Activated CD4-positive, alpha-beta T cell treated with anti-CD3 and anti-CD28 coated beads for 4 hours (primary cell): ENCODE measurements around the gene CASP4.
"Not testable (repeated sequence)": the region's sequence is repeated elsewhere in the genome, so short reads cannot be mapped to it uniquely, and the experiment has no call there.

Source experiments
- DNase-seq, 2 donors: peaks; one replicate each; pipeline ENCODE4 v3.0.0-alpha.2; 2020

CASP4 gene

DNA sequence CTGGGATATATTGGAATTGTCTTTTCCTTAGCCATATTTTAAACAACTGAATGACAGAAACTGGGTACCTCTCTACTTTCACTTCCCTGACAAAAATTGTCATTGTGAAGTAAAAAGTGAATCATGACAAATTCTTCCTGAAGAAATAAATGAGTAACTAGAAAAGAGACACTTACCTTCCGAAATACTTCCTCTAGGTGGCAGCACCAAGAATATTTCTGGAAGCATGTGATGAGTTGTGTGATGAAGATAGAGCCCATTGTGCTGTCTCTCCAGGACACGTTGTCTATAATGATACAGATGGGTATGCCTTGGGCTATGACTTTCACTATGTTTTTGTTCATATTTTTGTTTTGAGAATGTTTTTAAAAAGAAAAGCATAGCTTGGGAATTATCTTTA, 21.5 kb downstream of the CASP4 start:
- peak in 1 of 2 donors; percentile 57 for DNase-seq

DNA sequence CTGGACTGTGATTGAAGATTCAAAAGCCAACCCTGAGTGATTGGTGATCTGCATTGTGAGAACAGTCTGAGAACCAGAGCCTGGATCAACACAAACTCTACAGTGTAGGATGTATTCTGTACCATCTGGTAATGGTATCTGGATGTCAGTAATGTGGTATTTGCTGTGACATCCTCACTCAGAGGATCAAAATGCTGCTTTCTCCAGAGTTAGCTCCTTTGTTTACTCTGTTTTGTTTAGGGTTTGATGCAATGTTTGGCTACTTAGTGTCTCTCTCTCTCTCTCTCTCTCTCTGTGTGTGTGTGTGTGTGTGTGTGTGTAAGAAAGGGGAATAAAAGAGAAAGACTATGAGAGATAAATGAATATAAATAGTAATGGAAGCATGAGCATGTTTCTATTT, 24.3 kb downstream of the CASP4 start:
- DNase-seq: no peak

DNA sequence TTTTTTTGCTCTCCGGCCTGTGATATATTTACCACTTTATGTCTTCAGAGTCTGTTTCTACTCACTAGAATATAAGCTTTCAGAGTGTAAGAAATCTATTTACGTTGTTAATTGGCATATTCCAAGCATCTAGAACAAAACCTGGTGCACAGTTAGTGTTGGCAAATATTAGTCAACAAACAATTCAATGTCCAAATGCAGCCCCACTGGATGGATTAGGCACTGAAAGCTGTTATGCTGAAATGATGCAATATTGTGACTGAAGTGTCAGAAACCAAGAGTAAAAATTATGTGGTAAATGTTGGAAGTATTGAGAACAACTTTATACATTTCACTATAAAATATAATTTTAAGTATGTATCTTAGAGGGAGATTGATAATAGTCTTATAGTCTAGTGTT, 24.8 kb downstream of the CASP4 start:
- DNase-seq: no peak

DNA sequence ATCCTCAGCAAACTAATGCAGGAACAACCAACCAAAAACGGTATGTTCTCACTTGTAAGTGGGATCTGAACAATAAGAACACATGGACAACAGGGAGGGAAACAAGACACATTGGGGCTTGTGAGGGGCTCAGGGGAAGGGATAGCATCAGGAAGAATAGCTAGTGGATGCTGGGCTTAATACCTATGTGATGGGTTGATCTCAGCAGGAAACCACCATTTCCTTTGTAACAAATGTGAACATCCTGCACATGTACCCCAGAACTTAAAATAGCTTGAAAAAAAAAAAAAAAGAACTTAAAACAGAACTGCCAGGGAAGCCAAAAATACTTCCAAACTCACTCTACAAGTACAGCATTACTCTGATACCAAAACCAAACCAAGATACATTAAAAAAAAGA, 33.8 kb downstream of the CASP4 start:
- no peak for DNase-seq

DNA sequence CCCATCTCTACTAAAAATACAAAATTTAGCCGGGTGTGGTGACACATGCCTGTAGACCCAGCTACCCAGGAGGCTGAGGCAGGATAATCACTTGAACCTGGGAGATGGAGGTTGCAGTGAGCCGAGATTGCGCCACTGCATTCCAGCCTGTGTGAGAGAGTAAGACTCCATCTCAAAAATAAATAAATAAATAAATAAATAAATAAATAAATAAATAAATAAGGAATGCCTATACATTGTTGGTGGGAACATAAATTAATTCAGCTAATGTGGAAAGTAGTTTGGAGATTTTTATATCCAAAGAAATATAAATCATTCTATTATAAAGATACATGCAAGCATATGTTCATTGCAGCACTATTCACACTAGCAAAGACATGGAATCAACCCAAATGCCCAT, 34.3 kb downstream of the CASP4 start:
- DNase-seq: not testable (repeated sequence)

DNA sequence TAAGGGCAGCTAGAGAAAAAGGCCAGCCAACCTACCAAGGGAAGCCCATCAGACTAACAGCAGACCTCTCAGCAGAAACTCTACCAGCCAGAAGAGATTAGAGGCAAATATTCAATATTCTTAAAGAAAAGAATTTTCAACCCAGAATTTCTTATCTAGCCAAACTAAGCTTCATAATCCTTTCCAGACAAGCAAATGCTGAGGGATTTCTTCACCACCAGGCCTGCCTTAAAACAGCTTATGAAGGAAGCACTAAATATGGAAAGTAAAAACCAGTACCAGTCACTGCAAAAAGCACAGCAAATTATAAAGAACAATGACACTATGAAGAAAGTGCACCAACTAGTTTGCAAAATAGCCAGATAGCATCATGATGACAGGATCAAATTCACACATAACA, 39.6 kb downstream of the CASP4 start:
- DNase-seq: no peak

DNA sequence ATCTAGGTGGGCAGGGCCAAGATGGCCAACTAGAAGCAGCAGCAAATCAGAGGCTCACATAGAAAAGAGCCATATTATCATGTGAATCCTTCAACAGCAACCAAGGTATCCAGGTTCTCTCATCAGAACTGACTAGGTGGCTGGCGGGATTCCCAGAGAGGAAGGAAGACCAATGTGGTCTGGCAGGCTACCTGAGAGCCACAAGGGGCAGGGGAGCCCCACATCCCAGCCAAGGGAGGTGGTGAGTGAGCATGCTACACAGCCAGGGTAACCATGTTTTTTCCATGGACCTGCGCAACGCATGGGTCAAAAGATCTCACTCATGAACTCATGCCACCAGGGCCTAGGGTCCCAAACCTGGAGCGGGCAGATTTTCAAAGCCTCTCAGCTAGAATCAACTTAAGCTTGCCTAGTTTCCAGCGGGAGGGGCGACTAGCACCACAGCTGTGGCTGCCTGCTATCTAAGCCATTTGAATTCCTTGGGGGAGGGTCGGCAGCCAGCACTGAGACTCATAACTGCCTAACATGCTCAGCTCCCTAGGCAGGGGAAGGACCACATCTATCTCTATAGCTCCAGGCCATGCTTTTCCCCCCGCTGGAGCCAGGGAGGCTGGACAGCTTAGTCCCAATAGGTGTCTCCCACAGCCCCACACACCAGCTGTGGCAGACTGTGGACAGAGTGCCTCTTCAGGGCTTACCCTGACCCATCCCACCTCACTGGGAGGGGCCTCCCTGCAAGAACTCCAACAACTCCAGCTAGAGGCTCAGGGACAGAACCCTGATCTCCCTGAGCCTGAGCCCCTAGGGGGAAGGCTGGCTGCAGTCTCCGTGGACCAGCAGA, 41.4 kb downstream of the CASP4 start:
- no peak for DNase-seq

DNA sequence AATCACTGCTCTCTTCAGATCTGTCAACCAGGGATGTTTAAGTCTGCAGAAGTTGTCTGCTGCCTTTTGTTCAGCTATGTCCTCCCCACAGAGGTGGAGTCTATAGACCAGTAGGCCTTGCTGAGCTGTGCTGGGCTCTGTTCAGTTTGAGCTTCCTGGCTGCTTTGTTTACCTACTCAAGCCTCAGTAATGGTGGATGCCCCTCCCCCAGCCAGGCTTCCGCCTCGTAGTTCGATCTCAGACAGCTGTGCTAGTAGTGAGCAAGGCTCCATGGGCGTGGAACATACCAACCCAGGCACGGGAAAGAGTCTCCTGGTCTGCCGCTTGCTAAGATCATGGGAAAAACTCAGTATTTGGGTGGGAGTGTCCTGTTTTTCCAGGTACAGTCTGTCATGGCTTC, 42.5 kb downstream of the CASP4 start:
- DNase-seq: no peak

DNA sequence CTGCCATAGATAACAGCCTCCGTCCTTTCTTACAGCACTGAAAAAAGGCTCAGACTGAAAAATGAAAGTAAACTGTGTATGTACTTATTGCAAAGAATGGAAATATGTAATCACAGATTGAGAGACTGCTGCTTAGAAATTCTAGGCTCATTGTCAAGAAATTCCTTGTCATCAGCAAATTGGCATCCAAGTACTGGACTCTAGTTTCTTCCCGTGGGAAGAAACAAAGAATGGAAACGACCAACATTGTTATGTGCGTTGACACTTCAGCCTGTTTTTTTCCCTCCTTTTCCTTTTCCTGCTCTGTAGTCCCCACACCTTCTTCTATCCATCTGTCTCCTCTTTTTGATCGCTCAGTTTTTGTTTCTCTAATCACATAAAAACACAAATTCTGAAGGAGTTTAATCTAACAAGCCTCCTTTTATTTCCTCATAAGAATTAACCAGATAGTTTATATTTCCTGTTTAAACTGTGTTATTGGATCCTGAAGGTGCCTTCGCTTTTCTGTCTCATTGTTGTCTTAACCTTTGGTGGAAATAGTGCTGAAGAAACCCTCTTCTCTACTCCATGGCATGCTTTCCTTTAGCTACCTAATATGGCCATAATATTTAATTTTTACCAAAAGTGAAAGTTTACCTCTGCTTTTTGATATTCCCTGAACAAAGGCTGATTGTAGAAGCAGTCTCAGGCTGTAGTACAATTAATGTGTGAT, 50.1 kb downstream of the CASP4 start:
- DNase-seq: no peak

DNA sequence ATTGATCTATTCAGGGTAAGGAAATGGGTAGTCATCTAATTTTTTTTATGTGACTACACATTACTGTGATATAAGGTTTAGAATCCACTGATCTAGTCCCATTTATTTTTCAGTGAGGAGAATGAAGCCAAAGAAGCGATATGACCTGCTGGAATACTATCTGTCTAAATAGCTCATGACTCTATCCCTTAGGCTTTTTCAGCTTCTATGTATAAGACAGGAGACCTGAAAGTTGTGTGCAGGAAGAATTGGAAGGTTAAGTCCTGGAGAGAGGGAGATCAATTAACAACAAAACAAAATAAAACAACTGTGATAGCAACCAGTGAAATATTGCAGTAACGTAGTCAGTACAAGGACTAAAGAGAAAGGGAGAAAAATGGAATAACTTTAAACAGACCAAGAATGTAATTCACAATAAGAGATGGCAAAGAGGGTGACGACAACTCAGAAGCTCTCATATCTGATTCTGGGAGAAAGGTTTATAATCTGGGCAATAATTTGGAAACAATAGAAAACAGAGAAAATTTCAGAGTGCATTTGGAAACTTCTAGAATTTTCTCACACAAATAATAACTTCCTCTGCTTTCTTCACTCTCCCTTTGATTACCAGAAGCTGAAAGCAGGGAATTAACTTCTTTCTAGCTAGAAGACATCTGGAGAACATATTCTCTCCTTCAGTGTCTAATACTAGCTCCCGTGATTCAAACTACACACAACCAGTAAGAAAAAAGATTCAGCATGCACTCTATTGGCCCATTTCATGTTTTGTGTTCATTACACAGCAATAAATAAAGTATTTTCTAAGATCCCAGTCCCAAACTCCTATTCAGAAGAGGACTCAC, 50.9 kb downstream of the CASP4 start:
- DNase-seq: no peak

DNA sequence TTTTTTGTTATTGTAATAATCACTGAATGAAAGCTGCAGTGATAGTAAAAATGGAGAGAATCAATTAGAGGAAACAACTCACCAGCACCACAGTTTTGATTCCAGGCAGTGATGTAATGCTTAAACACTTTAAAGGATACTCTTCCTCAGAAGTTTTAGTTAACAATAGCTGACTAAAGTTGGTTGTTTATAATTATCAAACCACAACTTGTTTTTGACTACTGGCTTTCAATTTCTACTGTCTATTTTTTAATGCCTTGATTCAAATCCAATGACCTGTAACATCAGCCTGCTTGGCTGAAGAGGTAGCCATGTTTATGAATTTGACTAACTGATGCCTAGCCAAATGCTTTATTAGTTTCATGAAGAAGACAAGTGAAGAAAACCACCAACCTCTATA, 51.9 kb downstream of the CASP4 start:
- DNase-seq: no peak

DNA sequence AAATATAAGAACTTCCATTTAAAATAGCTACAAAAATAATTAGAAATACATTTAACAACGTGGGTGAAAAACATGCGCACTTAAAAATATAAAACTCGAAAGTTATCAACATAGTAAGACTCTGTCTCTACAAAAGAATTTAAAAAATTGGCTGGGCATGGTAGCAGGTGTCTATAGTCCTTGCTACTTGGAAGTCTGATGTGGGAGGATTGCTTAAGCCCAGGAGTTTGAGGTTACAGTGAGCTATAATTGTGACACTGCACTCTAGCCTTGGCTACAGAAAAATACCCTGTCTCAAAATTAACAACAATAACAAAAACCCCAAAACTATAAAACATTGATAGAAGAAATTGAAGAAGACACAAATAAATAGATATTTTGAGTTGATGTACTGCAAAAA, 56.3 kb downstream of the CASP4 start:
- DNase-seq: no peak

DNA sequence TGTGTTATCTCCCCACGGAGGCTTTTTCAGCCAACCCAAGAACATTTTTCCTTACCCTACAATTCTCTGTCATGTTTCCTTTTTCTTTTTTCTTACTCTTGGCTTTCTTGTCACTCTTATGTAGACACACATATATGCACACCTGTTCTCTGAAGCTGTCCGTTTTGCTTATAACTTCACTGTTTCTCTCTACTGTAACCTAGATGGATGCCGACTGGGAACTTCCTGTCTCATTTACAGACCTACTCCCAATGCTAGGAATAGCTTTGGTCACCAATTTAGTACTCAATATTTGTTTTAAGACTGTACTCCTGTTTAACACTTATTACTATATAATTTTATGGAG, 60.2 kb downstream of the CASP4 start:
- no peak for DNase-seq

DNA sequence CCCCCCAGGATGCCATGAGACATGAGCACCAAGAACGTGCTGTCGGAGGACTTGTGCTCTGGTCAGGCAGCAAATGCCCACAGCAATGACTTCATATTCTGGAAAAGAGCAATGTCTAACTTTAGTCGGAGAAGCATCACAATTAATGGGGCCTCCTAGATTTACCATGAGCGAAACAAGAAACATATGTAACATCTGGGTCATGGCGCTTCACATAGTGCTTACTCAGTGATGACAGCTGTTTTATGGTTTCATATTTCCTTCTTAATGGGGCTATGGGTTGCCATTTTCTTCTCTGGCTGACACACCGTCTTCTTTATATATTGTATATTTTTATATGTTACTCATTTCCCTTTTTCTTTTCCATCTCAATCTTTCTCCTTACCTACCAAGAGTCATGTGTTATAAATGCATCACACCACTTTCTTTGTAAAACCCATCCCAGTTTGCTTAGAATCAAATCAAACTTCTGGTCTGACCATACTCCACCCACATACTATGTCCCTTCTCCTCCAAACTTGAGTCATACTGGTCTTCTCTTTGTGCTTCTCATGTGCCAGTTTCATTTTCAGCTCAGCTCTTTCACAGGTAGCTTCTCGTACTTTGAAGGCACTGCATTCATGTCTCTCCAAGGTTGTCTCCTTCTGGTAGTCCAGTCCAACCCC, 60.7 kb downstream of the CASP4 start:
- no peak for DNase-seq

DNA sequence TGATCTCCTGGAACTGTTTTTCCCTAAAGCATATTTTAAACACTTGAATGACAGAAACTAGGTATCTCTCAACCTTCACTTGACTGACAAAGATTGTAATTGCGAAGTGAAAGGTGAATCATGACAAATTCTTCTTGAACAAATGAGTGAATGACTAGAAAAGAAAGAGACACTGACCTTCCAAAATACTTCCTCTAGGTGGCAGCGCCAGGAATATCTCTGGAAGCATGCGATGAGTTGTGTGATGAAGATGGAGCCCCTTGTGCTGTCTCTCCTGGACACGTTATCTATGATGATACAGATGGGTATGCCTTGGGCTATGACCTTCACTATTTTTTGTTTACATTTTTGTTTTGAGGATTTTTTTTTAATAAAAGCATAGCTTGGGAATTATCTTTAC, 63.1 kb downstream of the CASP4 start:
- no peak for DNase-seq

DNA sequence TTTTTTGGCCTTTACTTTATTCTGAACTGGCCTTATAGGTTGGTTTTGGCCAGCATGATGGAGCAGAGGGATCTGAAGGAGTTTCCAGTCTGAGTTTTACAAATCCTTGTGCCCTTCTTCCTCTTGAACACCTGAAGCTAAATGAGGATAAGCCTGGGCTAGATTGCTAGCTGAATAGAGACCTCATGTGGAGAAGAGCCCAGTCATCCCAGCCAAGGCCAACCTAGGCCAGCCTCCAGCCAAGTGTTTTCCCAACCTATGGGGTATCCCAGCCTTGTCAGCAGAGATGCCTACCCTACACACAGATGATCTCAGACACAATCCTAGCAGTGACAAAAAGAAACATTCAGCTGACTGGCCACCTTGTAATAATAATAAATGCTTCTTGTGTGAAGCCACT, 69.1 kb downstream of the CASP4 start:
- DNase-seq: no peak

DNA sequence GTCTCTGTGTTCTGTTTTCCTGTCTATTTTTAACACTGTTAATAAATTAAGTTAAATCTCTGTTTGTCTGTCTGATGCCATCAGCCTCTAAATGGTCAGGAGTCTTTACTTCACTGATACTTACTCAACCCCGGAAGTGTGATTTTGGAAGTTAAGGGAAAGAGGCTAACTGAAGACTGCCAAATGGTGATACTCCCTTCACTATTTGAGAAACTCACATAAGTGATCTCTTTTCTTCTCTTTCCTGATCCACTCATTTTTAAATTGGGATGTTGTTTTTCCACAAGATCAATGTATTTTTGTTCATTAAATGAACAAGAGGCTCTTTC, 69.7 kb downstream of the CASP4 start:
- no peak for DNase-seq

DNA sequence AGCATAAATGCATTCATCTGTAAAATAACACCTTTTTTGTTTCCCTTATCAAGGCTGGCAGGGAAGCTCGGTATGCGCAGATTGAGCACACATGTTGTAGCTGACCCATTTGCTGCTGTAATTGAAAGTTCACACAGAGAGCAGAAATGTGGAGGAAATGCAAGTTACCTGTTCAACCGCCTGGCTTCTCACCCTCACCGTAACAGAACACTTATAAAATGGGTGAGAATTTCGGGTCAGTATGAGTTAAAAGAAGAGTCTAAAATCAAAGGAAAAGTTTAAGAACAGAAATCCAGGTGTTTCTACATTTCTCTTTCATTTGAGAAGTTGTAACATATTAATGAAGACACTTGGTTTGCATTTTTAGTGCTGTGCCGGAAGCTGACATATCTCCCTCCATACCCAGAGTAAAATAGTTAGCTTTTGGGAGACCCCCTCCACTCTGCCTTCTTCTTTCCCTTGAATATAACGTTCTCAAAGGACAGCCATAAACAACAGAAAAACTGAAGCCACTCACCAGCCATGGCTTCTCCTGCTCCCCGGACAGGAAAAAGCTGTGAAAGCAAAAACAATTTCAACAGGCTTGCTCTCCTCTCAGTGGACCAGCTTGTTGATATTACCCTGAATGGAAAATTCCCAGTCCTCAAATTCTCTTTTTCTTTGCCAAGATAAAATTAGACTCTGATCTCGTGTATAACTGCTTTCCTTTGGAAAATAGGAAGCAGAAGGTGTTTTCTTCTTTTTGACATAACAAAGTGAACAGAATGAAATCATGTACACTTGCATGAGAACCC, 70.3 kb downstream of the CASP4 start, which contains the start of gene CASP12:
Gene CASP12 (minus strand): TSS at position 570 of the 794 bp plus-strand sequence.
- DNase-seq: no peak

DNA sequence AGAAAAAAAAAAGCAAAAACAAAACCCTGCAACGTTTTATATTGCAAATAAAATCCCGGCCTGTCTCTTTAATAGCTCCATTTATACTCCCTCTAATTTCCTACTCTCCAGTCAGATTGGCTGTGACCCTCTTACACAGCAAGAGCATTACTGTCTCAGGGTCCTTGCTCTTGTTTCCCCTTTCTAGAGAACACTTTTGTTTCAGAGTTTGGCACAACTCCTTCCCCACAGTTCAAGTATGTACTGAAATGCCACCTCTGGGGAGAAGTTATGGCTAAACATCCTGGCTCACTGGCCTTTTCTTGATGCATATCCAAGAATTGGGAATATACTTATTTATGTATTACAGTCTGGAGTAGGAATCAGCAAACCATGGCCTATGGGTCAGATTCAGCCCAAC, 72.7 kb downstream of the CASP4 start:
- DNase-seq: no peak

DNA sequence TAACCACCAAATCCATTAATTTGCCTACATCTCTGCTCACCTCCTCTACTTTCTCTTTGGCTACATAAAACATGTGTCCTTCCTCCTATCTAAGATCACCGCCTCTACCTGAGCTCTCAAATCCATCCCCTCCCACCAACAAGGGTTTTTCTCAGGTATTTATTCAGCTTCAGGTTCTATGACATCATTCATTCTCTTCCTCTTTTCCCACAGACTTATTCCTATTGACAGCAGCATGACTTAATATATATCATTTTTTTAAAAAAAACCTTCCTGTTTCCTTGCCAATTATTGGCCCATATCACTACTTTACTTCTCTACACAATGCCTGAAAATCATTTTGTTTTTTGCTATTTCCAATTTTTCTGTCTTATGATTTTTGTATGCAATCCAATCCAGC, 74.5 kb downstream of the CASP4 start:
- DNase-seq: no peak
